Neutrophil (primary cell): Measurements from ENCODE around the gene EME1.

Experiments used
- H3K27ac ChIP-seq: fragments of 200-600 bp; sonication (generic); 2 replicates; pipeline ENCODE4 v1.5.1; 2016; ENCODE audit warnings: mild to moderate bottlenecking, moderate library complexity
- H3K27me3 ChIP-seq: fragments of 200-600 bp; sonication (generic); 2 replicates; pipeline ENCODE4 v1.6.0; 2016; ENCODE audit warnings: mild to moderate bottlenecking
- H3K36me3 ChIP-seq: fragments of 200-600 bp; sonication (generic); 2 replicates; pipeline ENCODE4 v1.5.1; 2017
- H3K4me1 ChIP-seq, 2 experiments: fragments of 200-600 bp in 1 of 2; sonication (generic) in 1 of 2; 1 replicate in 1 of 2; 2 replicates in 1 of 2; pipeline versions ENCODE4 v1.5.1 to v1.6.1; 2013 to 2016; ENCODE audit warnings: low read depth in 1 of 2, low read length in 1 of 2, mild to moderate bottlenecking in 1 of 2, moderate library complexity in 1 of 2; ENCODE audit not compliant: control insufficient read depth in 1 of 2, insufficient read depth in 1 of 2
- H3K4me3 ChIP-seq, 2 experiments: fragments of 200-600 bp in 1 of 2; sonication (generic) in 1 of 2; 1 replicate in 1 of 2; 2 replicates in 1 of 2; pipeline ENCODE4 v1.5.1; 2013 to 2016; ENCODE audit warnings: low read depth in 1 of 2, low read length in 1 of 2, mild to moderate bottlenecking in 1 of 2, moderate library complexity in 1 of 2
- H3K9me3 ChIP-seq: fragments of 200-600 bp; sonication (generic); 2 replicates; pipeline ENCODE4 v1.5.1; 2016
- TF ChIP-seq, protein P1 (sequence below): fragments of 200-600 bp; sonication (generic); IDR thresholded peaks from 2 replicates; pipeline ENCODE4 v1.5.1; 2016; ENCODE audit warnings: antibody characterized with exemption

Gene EME1

DNA sequence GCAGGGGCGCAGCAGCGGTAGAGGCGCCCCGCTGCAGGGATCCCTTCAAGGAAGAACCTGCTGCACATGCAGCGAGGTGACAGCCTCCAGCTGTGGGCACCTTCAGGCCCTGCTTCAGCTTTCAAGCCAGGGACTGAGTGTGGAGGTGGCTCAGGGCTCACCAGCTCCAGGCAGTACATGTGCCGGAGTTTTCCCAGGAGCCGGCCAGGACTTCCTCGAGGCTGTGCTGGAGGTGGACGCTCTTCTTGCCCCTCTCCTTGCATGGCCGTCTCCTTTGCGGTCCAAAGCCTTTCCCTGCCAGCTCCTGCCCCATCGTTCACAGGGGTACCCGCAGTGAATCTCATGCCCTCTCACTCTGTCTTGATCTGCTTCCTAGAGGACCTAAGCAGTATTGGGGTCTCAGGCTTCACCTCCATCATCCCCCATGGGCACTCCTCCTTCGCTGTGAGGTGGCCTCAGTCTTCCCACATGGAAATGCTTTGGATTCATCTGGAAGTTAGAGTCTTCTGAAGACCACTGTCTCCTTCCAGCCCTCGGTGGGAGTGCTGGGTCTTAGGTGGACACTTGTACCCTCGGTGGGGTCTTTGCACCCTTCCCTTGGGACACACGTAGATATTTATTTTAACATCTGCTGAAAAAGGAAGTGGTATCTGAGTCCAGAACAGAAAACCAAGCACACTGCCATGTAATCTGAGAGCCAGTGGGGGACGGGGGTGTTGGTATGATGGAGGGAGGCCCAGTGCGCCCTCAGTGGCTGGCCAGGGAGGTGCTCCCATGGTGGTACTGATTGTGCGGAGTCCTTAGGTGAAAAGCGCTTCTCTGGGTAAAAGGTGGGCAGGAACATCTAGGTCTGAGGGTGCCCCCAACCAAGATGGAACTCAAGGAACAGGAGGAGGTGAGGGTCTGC is 20.1 kb upstream of the EME1 start:
- Histone ChIP-seq H3K4me3 (no peak overlapping the region), H3K27me3 (no peaks in the 10 kb centered on the region), H3K4me1 (no peaks in the 10 kb centered on the region), H3K27ac (no peak overlapping the region), H3K36me3 (peaks cover 47% of the 10 kb centered on the region), H3K9me3 (no peaks in the 10 kb centered on the region)
- TF ChIP-seq, protein P1, sequence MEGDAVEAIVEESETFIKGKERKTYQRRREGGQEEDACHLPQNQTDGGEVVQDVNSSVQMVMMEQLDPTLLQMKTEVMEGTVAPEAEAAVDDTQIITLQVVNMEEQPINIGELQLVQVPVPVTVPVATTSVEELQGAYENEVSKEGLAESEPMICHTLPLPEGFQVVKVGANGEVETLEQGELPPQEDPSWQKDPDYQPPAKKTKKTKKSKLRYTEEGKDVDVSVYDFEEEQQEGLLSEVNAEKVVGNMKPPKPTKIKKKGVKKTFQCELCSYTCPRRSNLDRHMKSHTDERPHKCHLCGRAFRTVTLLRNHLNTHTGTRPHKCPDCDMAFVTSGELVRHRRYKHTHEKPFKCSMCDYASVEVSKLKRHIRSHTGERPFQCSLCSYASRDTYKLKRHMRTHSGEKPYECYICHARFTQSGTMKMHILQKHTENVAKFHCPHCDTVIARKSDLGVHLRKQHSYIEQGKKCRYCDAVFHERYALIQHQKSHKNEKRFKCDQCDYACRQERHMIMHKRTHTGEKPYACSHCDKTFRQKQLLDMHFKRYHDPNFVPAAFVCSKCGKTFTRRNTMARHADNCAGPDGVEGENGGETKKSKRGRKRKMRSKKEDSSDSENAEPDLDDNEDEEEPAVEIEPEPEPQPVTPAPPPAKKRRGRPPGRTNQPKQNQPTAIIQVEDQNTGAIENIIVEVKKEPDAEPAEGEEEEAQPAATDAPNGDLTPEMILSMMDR: no peak

DNA sequence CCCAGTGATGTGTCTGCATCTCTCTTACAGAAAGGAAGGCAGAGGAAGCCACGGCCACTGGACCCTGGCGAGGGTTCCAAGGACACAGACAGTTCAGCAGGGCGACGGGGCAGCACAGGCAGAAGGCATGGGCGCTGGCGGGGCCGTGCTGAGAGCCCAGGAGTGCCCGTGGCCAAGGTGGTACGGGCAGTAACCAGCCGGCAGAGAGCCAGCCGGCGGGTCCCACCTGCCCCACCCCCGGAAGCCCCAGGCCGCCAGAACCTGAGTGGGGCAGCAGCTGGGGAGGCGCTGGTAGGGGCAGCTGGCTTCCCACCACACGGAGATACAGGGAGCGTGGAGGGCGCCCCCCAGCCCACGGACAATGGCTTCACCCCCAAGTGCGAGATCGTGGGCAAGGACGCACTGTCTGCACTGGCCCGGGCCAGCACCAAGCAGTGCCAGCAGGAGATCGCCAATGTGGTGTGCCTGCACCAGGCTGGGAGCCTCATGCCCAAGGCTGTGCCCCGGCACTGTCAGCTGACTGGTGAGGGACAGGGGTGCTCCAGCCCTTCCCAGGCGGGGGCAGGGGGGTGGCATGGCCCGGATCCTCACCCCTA is 19.3 kb upstream of the EME1 start:
- Histone ChIP-seq H3K4me3 (no peak overlapping the region), H3K4me1 (no peaks in the 10 kb centered on the region), H3K36me3 (peaks cover 54% of the 10 kb centered on the region), H3K27ac (no peak overlapping the region), H3K27me3 (no peaks in the 10 kb centered on the region), H3K9me3 (no peaks in the 10 kb centered on the region)
- TF ChIP-seq, protein P1: no peak

DNA sequence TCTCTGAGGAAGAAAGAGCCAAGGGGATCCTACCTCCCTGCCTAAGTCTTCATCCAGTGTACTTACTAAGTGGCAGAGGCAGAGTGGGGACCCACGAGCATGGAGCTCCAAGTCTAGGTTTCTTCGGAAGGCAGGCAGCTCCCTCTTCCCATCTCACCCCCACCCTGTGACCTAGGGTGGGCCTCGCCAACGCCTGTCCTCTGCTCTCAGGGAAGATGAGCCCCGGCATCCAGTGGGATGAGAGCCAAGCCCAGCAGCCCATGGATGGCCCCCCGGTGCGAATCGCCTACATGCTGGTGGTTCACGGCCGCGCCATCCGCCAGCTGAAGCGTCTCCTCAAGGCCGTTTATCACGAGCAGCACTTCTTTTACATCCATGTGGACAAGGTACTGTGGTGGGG is 18.8 kb upstream of the EME1 start:
- Histone ChIP-seq H3K36me3 (peaks cover 59% of the 10 kb centered on the region), H3K27me3 (no peaks in the 10 kb centered on the region), H3K4me3 (no peak overlapping the region), H3K4me1 (no peaks in the 10 kb centered on the region), H3K9me3 (no peaks in the 10 kb centered on the region), H3K27ac (no peak overlapping the region)
- TF ChIP-seq, protein P1: no peak

- TF ChIP-seq, protein P1: no peak
- H3K27me3 ChIP-seq: no peaks in the 10 kb centered on the region
- no peaks in the 10 kb centered on the region for H3K9me3 ChIP-seq
- H3K4me1 ChIP-seq: no peaks in the 10 kb centered on the region
- no peak overlapping the region for H3K27ac ChIP-seq
- H3K36me3 ChIP-seq: peaks cover 65% of the 10 kb centered on the region
- H3K4me3 ChIP-seq: no peak overlapping the region
Measured at GRCh38 chr17:50354776-50355175, 18.3 kb upstream of the EME1 start.

GRCh38 chr17:50355336-50355700 is 17.7 kb upstream of the EME1 start:
- H3K9me3 ChIP-seq: no peaks in the 10 kb centered on the region
- H3K27me3 ChIP-seq: no peaks in the 10 kb centered on the region
- no peak overlapping the region for H3K4me3 ChIP-seq
- H3K27ac ChIP-seq: no peak overlapping the region
- TF ChIP-seq, protein P1: no peak
- peaks cover 70% of the 10 kb centered on the region for H3K36me3 ChIP-seq
- no peaks in the 10 kb centered on the region for H3K4me1 ChIP-seq
